ENCODE results near the gene PLD3.

PLD3 gene

DNA sequence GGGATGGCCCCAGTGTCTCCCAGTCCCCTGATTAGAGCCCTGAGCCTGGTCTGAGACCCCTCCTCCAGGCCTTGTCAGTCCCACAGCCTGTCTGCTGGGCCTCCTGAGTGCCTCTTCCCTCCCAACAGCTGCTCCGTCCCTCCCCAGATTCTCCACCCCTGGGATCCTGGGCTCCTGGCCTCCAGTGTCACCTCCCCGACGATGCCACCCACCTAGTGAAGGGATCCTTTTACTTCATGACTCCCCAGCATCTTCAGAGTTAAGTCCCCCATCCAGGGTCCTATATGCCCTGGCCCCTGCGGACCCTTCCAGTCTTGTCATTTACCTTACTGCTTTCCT, 69.1 kb downstream of the PLD3 start:
- peaks cover 2% of the 10 kb centered on the region; the same call in 1 of the 2 replicates for H3F3A ChIP-seq (ENCODE audit: control insufficient read depth, insufficient read depth)
- TF ChIP-seq, protein P1, sequence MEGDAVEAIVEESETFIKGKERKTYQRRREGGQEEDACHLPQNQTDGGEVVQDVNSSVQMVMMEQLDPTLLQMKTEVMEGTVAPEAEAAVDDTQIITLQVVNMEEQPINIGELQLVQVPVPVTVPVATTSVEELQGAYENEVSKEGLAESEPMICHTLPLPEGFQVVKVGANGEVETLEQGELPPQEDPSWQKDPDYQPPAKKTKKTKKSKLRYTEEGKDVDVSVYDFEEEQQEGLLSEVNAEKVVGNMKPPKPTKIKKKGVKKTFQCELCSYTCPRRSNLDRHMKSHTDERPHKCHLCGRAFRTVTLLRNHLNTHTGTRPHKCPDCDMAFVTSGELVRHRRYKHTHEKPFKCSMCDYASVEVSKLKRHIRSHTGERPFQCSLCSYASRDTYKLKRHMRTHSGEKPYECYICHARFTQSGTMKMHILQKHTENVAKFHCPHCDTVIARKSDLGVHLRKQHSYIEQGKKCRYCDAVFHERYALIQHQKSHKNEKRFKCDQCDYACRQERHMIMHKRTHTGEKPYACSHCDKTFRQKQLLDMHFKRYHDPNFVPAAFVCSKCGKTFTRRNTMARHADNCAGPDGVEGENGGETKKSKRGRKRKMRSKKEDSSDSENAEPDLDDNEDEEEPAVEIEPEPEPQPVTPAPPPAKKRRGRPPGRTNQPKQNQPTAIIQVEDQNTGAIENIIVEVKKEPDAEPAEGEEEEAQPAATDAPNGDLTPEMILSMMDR (IDR thresholded peaks at IDR 0.05; ENCODE audit: low read depth, low read length, poor library complexity, severe bottlenecking): no peak
- peaks cover 49% of the 10 kb centered on the region for H3K4me1 ChIP-seq (ENCODE audit: control insufficient read depth, low read length)
- H4K20me1 ChIP-seq (ENCODE audit: control insufficient read depth, insufficient read depth, low read depth, low read length): no peaks in the 10 kb centered on the region
- H3K4me2 ChIP-seq (ENCODE audit: low read length): peak overlapping the region; percentile 54; the same call in 1 of the 2 replicates
- H3K36me3 ChIP-seq (ENCODE audit: control insufficient read depth, low read length): peaks cover 5% of the 10 kb centered on the region
- H3K27ac ChIP-seq (ENCODE audit: low read depth, low read length): peak overlapping the region; percentile 44; the same call in 1 of the 2 replicates
- H3K4me3 ChIP-seq (ENCODE audit: low read length): no peak overlapping the region
- no peaks in the 10 kb centered on the region for H3K27me3 ChIP-seq (ENCODE audit: control insufficient read depth, low read length)
- H3K9me2 ChIP-seq (replicated peaks; ENCODE audit: control insufficient read depth, low read length): no peaks in the 10 kb centered on the region
- no peaks in the 10 kb centered on the region for H3K9me3 ChIP-seq (ENCODE audit: control insufficient read depth, insufficient read depth, low read length)
- no peaks in the 10 kb centered on the region for H3K79me2 ChIP-seq (ENCODE audit: control insufficient read depth, low read length)

DNA sequence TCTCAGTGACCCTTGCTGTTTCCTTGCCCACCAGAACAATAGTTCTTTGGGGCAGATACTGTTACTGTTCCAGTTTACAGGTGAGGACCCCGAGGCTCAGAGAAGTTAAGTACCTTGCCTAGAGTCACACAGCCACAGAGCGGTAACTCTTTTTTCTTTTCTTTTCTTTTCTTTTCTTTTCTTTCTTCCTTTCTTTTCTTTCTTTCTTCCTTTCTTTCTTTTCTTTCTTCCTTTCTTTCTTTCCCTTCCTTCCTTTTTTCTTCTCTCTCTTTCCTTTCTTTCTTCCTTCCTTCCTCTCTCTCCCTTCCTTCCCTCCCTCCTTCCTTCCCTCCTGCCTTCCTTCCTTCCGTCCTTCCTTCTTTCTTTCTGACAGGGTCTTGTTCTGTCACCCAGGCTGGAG, 69.5 kb downstream of the PLD3 start:
- H3K27me3 ChIP-seq (ENCODE audit: control insufficient read depth, low read length): no peaks in the 10 kb centered on the region
- H3K4me2 ChIP-seq (ENCODE audit: low read length): no peak overlapping the region
- H3K4me1 ChIP-seq (ENCODE audit: control insufficient read depth, low read length): peaks cover 49% of the 10 kb centered on the region
- H3K27ac ChIP-seq (ENCODE audit: low read depth, low read length): no peak overlapping the region
- TF ChIP-seq EZH2phosphoT487 (IDR thresholded peaks at IDR 0.05; ENCODE audit: borderline replicate concordance, low read length): no peak
- TF ChIP-seq, protein P1 (IDR thresholded peaks at IDR 0.05; ENCODE audit: low read depth, low read length, poor library complexity, severe bottlenecking): no peak
- peaks cover 2% of the 10 kb centered on the region; the same call in 1 of the 2 replicates for H3K79me2 ChIP-seq (ENCODE audit: control insufficient read depth, low read length)
- H3K36me3 ChIP-seq (ENCODE audit: control insufficient read depth, low read length): peaks cover 10% of the 10 kb centered on the region
- no peaks in the 10 kb centered on the region for H4K20me1 ChIP-seq (ENCODE audit: control insufficient read depth, insufficient read depth, low read depth, low read length)
- peaks cover 2% of the 10 kb centered on the region; the same call in 1 of the 2 replicates for H3F3A ChIP-seq (ENCODE audit: control insufficient read depth, insufficient read depth)
- H3K9me2 ChIP-seq (replicated peaks; ENCODE audit: control insufficient read depth, low read length): no peaks in the 10 kb centered on the region
- no peak overlapping the region for H3K4me3 ChIP-seq (ENCODE audit: low read length)
- no peaks in the 10 kb centered on the region for H3K9me3 ChIP-seq (ENCODE audit: control insufficient read depth, insufficient read depth, low read length)

DNA sequence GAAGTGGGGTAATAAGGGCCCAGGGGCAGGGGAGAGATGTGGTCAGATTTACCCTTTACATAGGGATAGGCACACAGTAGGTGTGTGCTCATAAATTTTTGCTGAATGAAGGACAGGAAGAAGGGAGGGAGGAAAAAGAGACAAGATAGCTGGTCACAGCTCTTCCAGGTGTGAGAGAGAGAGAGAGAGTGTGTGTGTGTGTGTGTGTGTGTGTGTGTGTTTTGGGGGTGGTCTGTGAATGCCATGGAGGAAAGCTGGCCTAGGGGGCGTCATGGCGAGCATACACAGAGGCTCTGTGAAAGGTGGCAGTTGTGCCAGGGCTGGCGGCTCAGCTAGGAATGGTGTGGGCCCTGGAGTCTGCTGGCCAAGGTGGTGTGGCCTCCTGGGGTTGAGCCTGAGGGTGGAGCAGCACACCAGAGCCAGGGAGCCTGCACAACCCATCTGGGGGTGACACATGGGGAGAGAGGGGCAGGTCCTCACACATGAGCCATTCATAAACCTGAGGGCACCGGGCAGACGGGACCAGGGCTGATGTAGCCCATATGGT, 70.6 kb downstream of the PLD3 start:
- peaks cover 12% of the 10 kb centered on the region for H3K36me3 ChIP-seq (ENCODE audit: control insufficient read depth, low read length)
- TF ChIP-seq, protein P1 (IDR thresholded peaks at IDR 0.05; ENCODE audit: low read depth, low read length, poor library complexity, severe bottlenecking): no peak
- TF ChIP-seq EZH2phosphoT487 (IDR thresholded peaks at IDR 0.05; ENCODE audit: borderline replicate concordance, low read length): no peak
- no peaks in the 10 kb centered on the region for H4K20me1 ChIP-seq (ENCODE audit: control insufficient read depth, insufficient read depth, low read depth, low read length)
- no peaks in the 10 kb centered on the region for H3K9me2 ChIP-seq (replicated peaks; ENCODE audit: control insufficient read depth, low read length)
- H3K27ac ChIP-seq (ENCODE audit: low read depth, low read length): no peak overlapping the region
- no peak overlapping the region for H3K4me3 ChIP-seq (ENCODE audit: low read length)
- no peaks in the 10 kb centered on the region for H3K27me3 ChIP-seq (ENCODE audit: control insufficient read depth, low read length)
- H3K79me2 ChIP-seq (ENCODE audit: control insufficient read depth, low read length): peaks cover 5% of the 10 kb centered on the region; the same call in 1 of the 2 replicates
- H3F3A ChIP-seq (ENCODE audit: control insufficient read depth, insufficient read depth): peaks cover 4% of the 10 kb centered on the region
- H3K9me3 ChIP-seq (ENCODE audit: control insufficient read depth, insufficient read depth, low read length): no peaks in the 10 kb centered on the region
- peaks cover 44% of the 10 kb centered on the region for H3K4me1 ChIP-seq (ENCODE audit: control insufficient read depth, low read length)
- H3K4me2 ChIP-seq (ENCODE audit: low read length): no peak overlapping the region
